KMS-11 (cell line): ENCODE measurements around the gene SBK2.

Experiments
- H2AFZ ChIP-seq: fragments of 200-600 bp; sonication (generic); 2 replicates; pipeline ENCODE4 v1.6.1; 2016; ENCODE audit warnings: antibody characterized with exemption, mixed run types, low read depth
- H3K27ac ChIP-seq: fragments of 200-600 bp; sonication (generic); 2 replicates; pipeline ENCODE4 v1.6.1; 2016; ENCODE audit warnings: mild to moderate bottlenecking, mixed run types
- H3K27me3 ChIP-seq: fragments of 200-600 bp; sonication (generic); 2 replicates; pipeline ENCODE4 v1.6.1; 2017; ENCODE audit warnings: mild to moderate bottlenecking, low read depth, mixed run types, moderate library complexity; ENCODE audit not compliant: insufficient read depth
- H3K36me3 ChIP-seq: fragments of 200-600 bp; sonication (generic); 2 replicates; pipeline ENCODE4 v1.6.1; 2017; ENCODE audit warnings: mild to moderate bottlenecking, mixed run types; ENCODE audit not compliant: insufficient read depth
- H3K4me1 ChIP-seq: fragments of 200-600 bp; sonication (generic); 2 replicates; pipeline ENCODE4 v1.6.1; 2016; ENCODE audit warnings: mild to moderate bottlenecking, low read depth, mixed run types; ENCODE audit not compliant: poor library complexity, severe bottlenecking
- H3K4me2 ChIP-seq: fragments of 200-600 bp; sonication (generic); 2 replicates; pipeline ENCODE4 v1.7.0; 2016; ENCODE audit warnings: mild to moderate bottlenecking, mixed run types
- H3K4me3 ChIP-seq: fragments of 200-600 bp; sonication (generic); IDR thresholded peaks from 2 replicates; pipeline ENCODE4 v1.6.1; 2017; ENCODE audit warnings: low read depth, low read length, mixed read lengths; ENCODE audit not compliant: insufficient read depth
- H3K79me2 ChIP-seq: fragments of 200-600 bp; sonication (generic); 2 replicates; pipeline ENCODE4 v1.6.1; 2016; ENCODE audit warnings: low read depth, mixed run types; ENCODE audit not compliant: insufficient read depth
- H3K9ac ChIP-seq: fragments of 200-600 bp; sonication (generic); 2 replicates; pipeline ENCODE4 v1.6.1; 2016; ENCODE audit warnings: mild to moderate bottlenecking, mixed run types
- H4K20me1 ChIP-seq: fragments of 200-600 bp; sonication (generic); 2 replicates; pipeline ENCODE4 v1.6.1; 2016; ENCODE audit warnings: mild to moderate bottlenecking, mixed run types; ENCODE audit not compliant: insufficient read depth
- TF ChIP-seq, protein P1 (sequence below): fragments of 200-600 bp; sonication (generic); conservative IDR thresholded peaks from 2 replicates; pipeline ENCODE4 v1.6.1; 2017; ENCODE audit warnings: low read depth, mild to moderate bottlenecking, antibody characterized with exemption, low read length, moderate library complexity, mixed read lengths

The SBK2 gene

DNA sequence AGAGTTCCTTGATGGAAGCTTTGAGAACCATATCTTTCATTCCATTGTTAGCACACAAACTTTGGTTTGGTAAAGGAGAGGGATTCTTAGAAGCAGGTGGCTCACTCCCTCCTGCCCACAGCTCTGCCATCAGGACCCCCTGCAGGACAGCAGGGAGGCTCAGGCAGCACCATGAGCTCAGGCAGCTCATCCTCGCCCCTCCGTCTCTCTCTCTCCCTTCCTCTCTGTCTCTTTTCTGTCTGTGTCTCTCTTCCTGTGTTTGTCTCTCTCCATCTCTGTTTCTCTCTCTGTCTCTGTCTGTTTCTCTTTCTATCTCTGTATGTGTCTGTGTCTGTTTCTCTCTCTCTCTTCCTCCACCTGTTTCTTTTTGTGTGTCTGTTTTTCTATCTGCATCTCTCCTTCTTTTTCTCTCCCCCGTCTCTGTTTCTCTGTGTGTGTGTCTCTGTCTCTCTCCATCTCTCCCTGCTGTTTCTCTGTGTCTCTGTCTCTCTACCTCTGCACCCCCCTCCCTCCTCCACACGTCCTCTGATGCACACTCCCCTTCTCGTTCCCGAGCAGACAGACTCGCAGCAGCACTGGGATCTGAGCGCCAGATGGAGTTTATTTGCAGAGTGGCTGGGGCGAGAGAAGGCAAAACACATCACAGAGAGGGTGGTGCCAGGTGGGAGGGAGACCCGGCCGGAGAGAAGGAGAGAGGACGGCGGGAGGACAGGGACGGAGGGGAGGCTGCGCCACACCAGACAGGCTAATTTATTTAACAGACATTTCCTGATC is 8.7 kb downstream of the SBK2 start:
- Histone ChIP-seq H3K79me2 (no peaks in the 10 kb centered on the region), H3K4me1 (no peaks in the 10 kb centered on the region), H3K27ac (no peak overlapping the region), H3K4me3 (no peak overlapping the region), H2AFZ (no peak overlapping the region), H4K20me1 (no peaks in the 10 kb centered on the region), H3K27me3 (peaks cover 36% of the 10 kb centered on the region), H3K36me3 (no peaks in the 10 kb centered on the region), H3K4me2 (no peak overlapping the region), H3K9ac (no peak overlapping the region)
- TF ChIP-seq, protein P1, sequence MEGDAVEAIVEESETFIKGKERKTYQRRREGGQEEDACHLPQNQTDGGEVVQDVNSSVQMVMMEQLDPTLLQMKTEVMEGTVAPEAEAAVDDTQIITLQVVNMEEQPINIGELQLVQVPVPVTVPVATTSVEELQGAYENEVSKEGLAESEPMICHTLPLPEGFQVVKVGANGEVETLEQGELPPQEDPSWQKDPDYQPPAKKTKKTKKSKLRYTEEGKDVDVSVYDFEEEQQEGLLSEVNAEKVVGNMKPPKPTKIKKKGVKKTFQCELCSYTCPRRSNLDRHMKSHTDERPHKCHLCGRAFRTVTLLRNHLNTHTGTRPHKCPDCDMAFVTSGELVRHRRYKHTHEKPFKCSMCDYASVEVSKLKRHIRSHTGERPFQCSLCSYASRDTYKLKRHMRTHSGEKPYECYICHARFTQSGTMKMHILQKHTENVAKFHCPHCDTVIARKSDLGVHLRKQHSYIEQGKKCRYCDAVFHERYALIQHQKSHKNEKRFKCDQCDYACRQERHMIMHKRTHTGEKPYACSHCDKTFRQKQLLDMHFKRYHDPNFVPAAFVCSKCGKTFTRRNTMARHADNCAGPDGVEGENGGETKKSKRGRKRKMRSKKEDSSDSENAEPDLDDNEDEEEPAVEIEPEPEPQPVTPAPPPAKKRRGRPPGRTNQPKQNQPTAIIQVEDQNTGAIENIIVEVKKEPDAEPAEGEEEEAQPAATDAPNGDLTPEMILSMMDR, result no peak

DNA sequence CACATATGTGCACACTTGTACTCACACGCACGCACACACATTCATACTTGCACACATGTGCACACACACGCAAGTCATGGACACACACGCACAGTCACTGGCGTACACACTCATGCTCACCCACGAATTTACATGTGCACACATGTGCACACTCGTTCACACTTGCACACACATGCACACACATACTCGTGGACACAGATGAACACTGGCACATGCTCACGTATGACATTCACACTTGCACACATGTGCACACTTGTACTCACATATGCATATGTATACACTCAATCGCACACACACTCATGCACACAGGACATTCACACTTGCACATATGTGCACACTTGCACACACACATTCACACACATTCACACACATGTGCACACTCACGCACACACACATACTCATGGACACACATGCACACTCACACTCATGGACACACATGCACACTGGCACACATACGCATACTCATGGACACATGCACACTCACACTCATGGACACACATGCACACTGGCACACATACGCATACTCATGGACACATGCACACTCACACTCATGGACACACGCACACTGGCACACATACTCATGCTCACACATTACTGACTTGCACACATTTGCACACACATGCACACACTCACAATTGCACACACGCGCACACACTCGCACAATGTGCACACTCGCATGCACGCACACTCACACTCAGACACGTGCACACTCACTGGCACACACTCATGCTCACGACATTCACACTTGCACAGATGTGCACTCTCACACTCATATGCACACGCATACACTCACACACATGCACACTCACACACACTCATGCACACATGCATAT is 9.5 kb downstream of the SBK2 start:
- Histone ChIP-seq H3K27ac (no peak overlapping the region), H3K4me1 (no peaks in the 10 kb centered on the region), H3K27me3 (peaks cover 36% of the 10 kb centered on the region), H3K79me2 (no peaks in the 10 kb centered on the region), H3K9ac (no peak overlapping the region), H3K36me3 (no peaks in the 10 kb centered on the region), H3K4me3 (no peak overlapping the region), H2AFZ (no peak overlapping the region), H4K20me1 (no peaks in the 10 kb centered on the region), H3K4me2 (no peak overlapping the region)
- TF ChIP-seq, protein P1, result no peak

DNA sequence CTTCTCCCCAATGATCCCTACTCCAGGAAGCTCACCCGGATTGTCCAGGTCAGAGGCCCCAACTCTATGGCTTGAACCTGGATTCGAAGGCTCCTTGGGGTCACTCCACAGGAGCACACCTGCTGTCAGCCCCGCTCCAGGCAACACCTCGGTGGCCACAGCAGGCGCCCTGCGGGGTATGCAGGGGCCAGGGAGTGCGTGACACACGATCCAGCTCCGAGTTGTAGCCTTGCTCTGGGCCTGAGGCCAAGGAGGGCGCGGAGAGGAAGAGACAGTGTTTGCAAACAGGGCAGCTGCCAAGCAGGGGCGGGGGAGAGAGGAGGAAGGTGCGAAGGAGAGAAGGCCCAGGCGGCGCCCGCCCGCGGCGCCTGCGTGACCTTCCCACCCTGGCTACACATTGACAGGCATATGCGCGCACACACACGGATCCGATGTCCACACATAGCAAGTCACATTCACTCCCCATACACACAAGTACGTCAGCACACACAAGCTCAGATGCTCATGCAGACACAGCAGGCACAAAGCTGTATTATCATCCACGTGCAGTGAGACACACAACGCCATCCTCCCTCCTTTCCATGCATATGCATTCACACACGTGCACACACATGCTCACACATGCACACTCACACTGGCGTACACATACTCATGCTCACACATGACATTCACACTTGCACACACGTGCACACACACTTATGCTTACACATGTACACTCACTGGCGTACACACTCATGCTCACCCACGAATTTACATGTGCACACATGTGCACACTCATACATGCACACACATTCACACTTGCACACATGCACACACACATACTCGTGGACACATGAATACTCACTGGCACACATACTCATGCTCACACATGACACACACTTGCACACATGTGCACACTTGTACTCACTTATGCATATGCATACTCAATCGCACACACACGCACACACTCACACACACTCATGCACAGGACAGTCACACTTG is 10.4 kb downstream of the SBK2 start:
- TF ChIP-seq, protein P1, result no peak
- no peak overlapping the region for H3K9ac ChIP-seq
- no peaks in the 10 kb centered on the region for H4K20me1 ChIP-seq
- no peak overlapping the region for H3K27ac ChIP-seq
- H3K4me2 ChIP-seq, result no peak overlapping the region
- no peak overlapping the region for H2AFZ ChIP-seq
- no peaks in the 10 kb centered on the region for H3K36me3 ChIP-seq
- H3K79me2 ChIP-seq, result no peaks in the 10 kb centered on the region
- H3K4me3 ChIP-seq, result no peak overlapping the region
- H3K4me1 ChIP-seq, result no peaks in the 10 kb centered on the region
- H3K27me3 ChIP-seq, result peaks cover 35% of the 10 kb centered on the region
